CD4-positive, alpha-beta T cell treated with Interleukin-6 for 4 hours (primary cell): ENCODE data around the gene ST6GALNAC1.

ENCODE experiments used
- DNase-seq: peaks from one replicate; pipeline ENCODE4 v3.0.0-alpha.2; 2020; ENCODE audit warnings: mixed read lengths

The ST6GALNAC1 gene

DNA sequence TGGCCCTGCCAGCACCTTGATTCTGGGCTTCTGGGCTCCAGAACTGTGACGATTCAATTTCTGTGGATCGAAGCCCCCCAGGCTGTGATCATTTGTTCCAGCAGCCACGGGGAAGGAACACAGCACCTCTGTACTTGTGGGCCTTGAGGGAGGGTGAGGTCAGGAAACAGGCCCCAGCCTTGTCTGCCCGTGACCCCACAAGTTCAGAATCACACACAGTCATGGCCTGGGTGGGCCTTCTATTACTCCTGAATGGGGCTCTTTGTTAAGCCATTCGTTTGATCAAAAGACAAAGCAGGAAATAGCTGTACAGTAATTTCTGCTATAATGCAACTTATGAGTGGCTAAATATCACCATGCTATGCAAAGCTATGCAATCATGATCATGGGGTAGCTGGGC is 68.0 kb downstream of the ST6GALNAC1 start:
- DNase-seq, result no peak
